Activated CD4-positive, alpha-beta memory T cell treated with anti-CD3 and anti-CD28 coated beads, Interleukin-2, amount 10 ng/mL, durations not matched to agents 7 days and 5 days (primary cell): ENCODE measurements around the gene CABLES1. TPM values are rescaled to one million over a fixed set of nuclear protein-coding genes. Genes with fewer than 3 reads are reported as not detected.

Experiments used
- CTCF ChIA-PET: fragments of 350-600 bp; sonication (Branson Sonifier 250); formaldehyde crosslinking; loops from one replicate; lab custom pipeline; 2021; ENCODE audit warnings: antibody characterized with exemption, inconsistent platforms; lab: Charles Lee
- POLR2A ChIA-PET: fragments of 350-600 bp; sonication (Branson Sonifier 250); formaldehyde crosslinking; loops from one replicate; lab custom pipeline; 2021; ENCODE audit warnings: antibody characterized with exemption; lab: Charles Lee
- DNase-seq: peaks from one replicate; pipeline ENCODE4 v3.0.0-alpha.2; 2020
- H3K27ac Mint-ChIP-seq: one replicate; pipeline ENCODE4 v1.8.0; 2021; ENCODE audit warnings: mild to moderate bottlenecking, mixed read lengths
- H3K27me3 Mint-ChIP-seq: one replicate; pipeline ENCODE4 v1.8.0; 2021; ENCODE audit warnings: mixed read lengths
- H3K36me3 Mint-ChIP-seq: one replicate; pipeline ENCODE4 v1.8.0; 2021; ENCODE audit warnings: low read depth, mixed read lengths
- H3K4me1 Mint-ChIP-seq: one replicate; pipeline ENCODE4 v1.8.0; 2021; ENCODE audit warnings: mixed read lengths
- H3K4me3 Mint-ChIP-seq: one replicate; pipeline ENCODE4 v1.8.0; 2021; ENCODE audit warnings: mild to moderate bottlenecking, mixed read lengths
- H3K9me3 Mint-ChIP-seq: one replicate; pipeline ENCODE4 v1.8.0; 2021; ENCODE audit warnings: mixed read lengths
- total RNA-seq, 2 experiments: library from RNA; stranded (reverse); gene quantifications; one replicate each; pipeline ENCODE4 v1.2.3, GENCODE V29; 2021

CABLES1 gene
- total RNA-seq, 2 experiments from 2014 or later, result 2.7 to 2.8 TPM

- no peak for DNase-seq
- CTCF ChIA-PET, result no interaction called here
- POLR2A ChIA-PET, result no interaction called here
- Mint-ChIP-seq H3K4me1 (peaks cover 22% of the 10 kb centered on the region), H3K4me3 (no peak overlapping the region), H3K36me3 (no peaks in the 10 kb centered on the region), H3K27ac (no peak overlapping the region), H3K9me3 (no peaks in the 10 kb centered on the region), H3K27me3 (peaks cover 52% of the 10 kb centered on the region)
These were observed 3.2 kb downstream of the CABLES1 start for GRCh38 chr18:23138471-23138870.

- no peak for DNase-seq
- ChIA-PET CTCF (interaction anchor here (1.9 kb wide), 1 partner anchor 10 kb away, joined by 4 read pairs; no protein-coding TSS in a partner anchor), POLR2A (no interaction called here)
- Mint-ChIP-seq H3K27ac (no peak overlapping the region), H3K9me3 (no peaks in the 10 kb centered on the region), H3K36me3 (no peaks in the 10 kb centered on the region), H3K27me3 (peaks cover 33% of the 10 kb centered on the region), H3K4me1 (peaks cover 18% of the 10 kb centered on the region), H3K4me3 (no peak overlapping the region)
These were observed 6.1 kb downstream of the CABLES1 start for GRCh38 chr18:23141104-23141999.

- Mint-ChIP-seq H3K9me3 (no peaks in the 10 kb centered on the region), H3K4me3 (no peak overlapping the region), H3K36me3 (no peaks in the 10 kb centered on the region), H3K4me1 (peaks cover 15% of the 10 kb centered on the region), H3K27ac (no peak overlapping the region), H3K27me3 (peaks cover 23% of the 10 kb centered on the region)
- no peak for DNase-seq
- CTCF ChIA-PET, result interaction anchor here (1.9 kb wide), 1 partner anchor 11 kb away, joined by 4 read pairs; no protein-coding TSS in a partner anchor
- POLR2A ChIA-PET, result no interaction called here
These were observed 7.1 kb downstream of the CABLES1 start for GRCh38 chr18:23142251-23142929.

- H3K4me3 Mint-ChIP-seq, result no peak overlapping the region
- peaks cover 15% of the 10 kb centered on the region for H3K27me3 Mint-ChIP-seq
- H3K4me1 Mint-ChIP-seq, result peaks cover 15% of the 10 kb centered on the region
- no peaks in the 10 kb centered on the region for H3K9me3 Mint-ChIP-seq
- POLR2A ChIA-PET, result no interaction called here
- H3K27ac Mint-ChIP-seq, result no peak overlapping the region
- no peaks in the 10 kb centered on the region for H3K36me3 Mint-ChIP-seq
- no peak for DNase-seq
- CTCF ChIA-PET, result no interaction called here
These were observed 7.9 kb downstream of the CABLES1 start for GRCh38 chr18:23143016-23143814.

- no peak for DNase-seq
- Mint-ChIP-seq H3K9me3 (no peaks in the 10 kb centered on the region), H3K4me3 (no peak overlapping the region), H3K36me3 (no peaks in the 10 kb centered on the region), H3K27ac (no peak overlapping the region), H3K27me3 (peaks cover 8% of the 10 kb centered on the region), H3K4me1 (peaks cover 15% of the 10 kb centered on the region)
- ChIA-PET POLR2A (no interaction called here), CTCF (interaction anchor here (0.5 kb wide), 1 partner anchor 318 kb away, joined by 3 read pairs; no protein-coding TSS in a partner anchor)
These were observed 8.6 kb downstream of the CABLES1 start for GRCh38 chr18:23143815-23144261.

GRCh38 chr18:23144640-23145039 is 9.4 kb downstream of the CABLES1 start:
- CTCF ChIA-PET, result interaction anchor here (0.5 kb wide), 1 partner anchor 317 kb away, joined by 3 read pairs; no protein-coding TSS in a partner anchor
- Mint-ChIP-seq H3K36me3 (no peaks in the 10 kb centered on the region), H3K27me3 (peaks cover 4% of the 10 kb centered on the region)

GRCh38 chr18:23145621-23146020 is 10.3 kb downstream of the CABLES1 start:
- Mint-ChIP-seq H3K36me3 (no peaks in the 10 kb centered on the region), H3K9me3 (no peaks in the 10 kb centered on the region), H3K4me3 (no peak overlapping the region), H3K4me1 (peaks cover 15% of the 10 kb centered on the region), H3K27me3 (no peaks in the 10 kb centered on the region), H3K27ac (no peak overlapping the region)
- ChIA-PET CTCF (no interaction called here), POLR2A (no interaction called here)
- DNase-seq, result no peak

More at GRCh38 chr18:23144640-23145039, 9.4 kb downstream of the CABLES1 start:
- Mint-ChIP-seq H3K9me3 (no peaks in the 10 kb centered on the region), H3K4me3 (no peak overlapping the region), H3K4me1 (peaks cover 15% of the 10 kb centered on the region), H3K27ac (no peak overlapping the region)
- DNase-seq, result no peak
- POLR2A ChIA-PET, result no interaction called here

GRCh38 chr18:23146861-23147469 is 11.7 kb downstream of the CABLES1 start:
- ChIA-PET POLR2A (interaction anchor here (1.1 kb wide), 1 partner anchor 10 kb away, joined by 4 read pairs; no protein-coding TSS in a partner anchor), CTCF (interaction anchor here (0.7 to 1.4 kb wide), 2 partner anchors 16 to 217 kb away, joined by 3 read pairs; no protein-coding TSS in a partner anchor)
- DNase-seq, result no peak
- Mint-ChIP-seq H3K27me3 (no peaks in the 10 kb centered on the region), H3K9me3 (no peaks in the 10 kb centered on the region), H3K4me1 (peaks cover 15% of the 10 kb centered on the region), H3K4me3 (no peak overlapping the region), H3K36me3 (no peaks in the 10 kb centered on the region), H3K27ac (no peak overlapping the region)

- H3K36me3 Mint-ChIP-seq, result no peaks in the 10 kb centered on the region
- no peak overlapping the region for H3K4me3 Mint-ChIP-seq
- no peak overlapping the region for H3K27ac Mint-ChIP-seq
- DNase-seq, result no peak
- ChIA-PET POLR2A (no interaction called here), CTCF (no interaction called here)
- no peaks in the 10 kb centered on the region for H3K9me3 Mint-ChIP-seq
- no peaks in the 10 kb centered on the region for H3K27me3 Mint-ChIP-seq
- peaks cover 8% of the 10 kb centered on the region for H3K4me1 Mint-ChIP-seq
These were observed 13.1 kb downstream of the CABLES1 start for GRCh38 chr18:23148382-23148781.

- Mint-ChIP-seq H3K4me1 (no peaks in the 10 kb centered on the region), H3K27me3 (no peaks in the 10 kb centered on the region), H3K36me3 (no peaks in the 10 kb centered on the region), H3K4me3 (no peak overlapping the region), H3K27ac (no peak overlapping the region), H3K9me3 (no peaks in the 10 kb centered on the region)
- POLR2A ChIA-PET, result no interaction called here
- CTCF ChIA-PET, result no interaction called here
- no peak for DNase-seq
These were observed 14.3 kb downstream of the CABLES1 start for GRCh38 chr18:23149570-23149969.

- no peak overlapping the region for H3K27ac Mint-ChIP-seq
- DNase-seq, result no peak
- H3K4me3 Mint-ChIP-seq, result no peak overlapping the region
- no peaks in the 10 kb centered on the region for H3K36me3 Mint-ChIP-seq
- no peaks in the 10 kb centered on the region for H3K9me3 Mint-ChIP-seq
- CTCF ChIA-PET, result no interaction called here
- H3K4me1 Mint-ChIP-seq, result no peaks in the 10 kb centered on the region
- POLR2A ChIA-PET, result no interaction called here
- H3K27me3 Mint-ChIP-seq, result peaks cover 4% of the 10 kb centered on the region
These were observed 16.3 kb downstream of the CABLES1 start for GRCh38 chr18:23151414-23152099.

- H3K27me3 Mint-ChIP-seq, result peaks cover 4% of the 10 kb centered on the region
- DNase-seq, result no peak
- H3K9me3 Mint-ChIP-seq, result no peaks in the 10 kb centered on the region
- CTCF ChIA-PET, result no interaction called here
- no peak overlapping the region for H3K4me3 Mint-ChIP-seq
- no peak overlapping the region for H3K27ac Mint-ChIP-seq
- H3K4me1 Mint-ChIP-seq, result no peaks in the 10 kb centered on the region
- no peaks in the 10 kb centered on the region for H3K36me3 Mint-ChIP-seq
- POLR2A ChIA-PET, result no interaction called here
These were observed 18.7 kb downstream of the CABLES1 start for GRCh38 chr18:23154030-23154429.
